ENCODE data around the gene EBF3.

DNA sequence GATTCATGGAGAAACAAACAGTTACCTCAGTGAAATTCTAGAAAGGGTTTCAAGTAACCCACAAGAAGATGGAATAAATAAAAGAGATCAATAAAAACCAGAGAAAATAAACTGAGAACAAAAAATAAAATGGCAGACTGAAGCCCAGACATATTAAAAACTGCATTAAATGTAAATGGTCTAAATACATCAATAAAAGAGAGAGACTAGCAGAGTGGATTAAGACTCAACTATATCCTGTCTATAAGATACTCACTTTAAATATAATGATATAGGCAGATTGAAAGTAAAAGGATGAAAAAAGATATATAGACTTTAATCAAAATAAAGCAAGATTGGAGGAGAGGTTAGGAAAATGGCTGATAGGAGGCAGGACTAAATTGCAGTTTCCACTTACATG lies 18.8 kb upstream of the EBF3 start:
- no peak for TF ChIP-seq EP300 (IDR thresholded peaks at IDR 0.05; ENCODE audit: borderline replicate concordance)
- TF ChIP-seq, protein P1, sequence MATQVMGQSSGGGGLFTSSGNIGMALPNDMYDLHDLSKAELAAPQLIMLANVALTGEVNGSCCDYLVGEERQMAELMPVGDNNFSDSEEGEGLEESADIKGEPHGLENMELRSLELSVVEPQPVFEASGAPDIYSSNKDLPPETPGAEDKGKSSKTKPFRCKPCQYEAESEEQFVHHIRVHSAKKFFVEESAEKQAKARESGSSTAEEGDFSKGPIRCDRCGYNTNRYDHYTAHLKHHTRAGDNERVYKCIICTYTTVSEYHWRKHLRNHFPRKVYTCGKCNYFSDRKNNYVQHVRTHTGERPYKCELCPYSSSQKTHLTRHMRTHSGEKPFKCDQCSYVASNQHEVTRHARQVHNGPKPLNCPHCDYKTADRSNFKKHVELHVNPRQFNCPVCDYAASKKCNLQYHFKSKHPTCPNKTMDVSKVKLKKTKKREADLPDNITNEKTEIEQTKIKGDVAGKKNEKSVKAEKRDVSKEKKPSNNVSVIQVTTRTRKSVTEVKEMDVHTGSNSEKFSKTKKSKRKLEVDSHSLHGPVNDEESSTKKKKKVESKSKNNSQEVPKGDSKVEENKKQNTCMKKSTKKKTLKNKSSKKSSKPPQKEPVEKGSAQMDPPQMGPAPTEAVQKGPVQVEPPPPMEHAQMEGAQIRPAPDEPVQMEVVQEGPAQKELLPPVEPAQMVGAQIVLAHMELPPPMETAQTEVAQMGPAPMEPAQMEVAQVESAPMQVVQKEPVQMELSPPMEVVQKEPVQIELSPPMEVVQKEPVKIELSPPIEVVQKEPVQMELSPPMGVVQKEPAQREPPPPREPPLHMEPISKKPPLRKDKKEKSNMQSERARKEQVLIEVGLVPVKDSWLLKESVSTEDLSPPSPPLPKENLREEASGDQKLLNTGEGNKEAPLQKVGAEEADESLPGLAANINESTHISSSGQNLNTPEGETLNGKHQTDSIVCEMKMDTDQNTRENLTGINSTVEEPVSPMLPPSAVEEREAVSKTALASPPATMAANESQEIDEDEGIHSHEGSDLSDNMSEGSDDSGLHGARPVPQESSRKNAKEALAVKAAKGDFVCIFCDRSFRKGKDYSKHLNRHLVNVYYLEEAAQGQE (IDR thresholded peaks at IDR 0.05; ENCODE audit: low read depth) = no peak
- TF ChIP-seq USF1 (IDR thresholded peaks at IDR 0.05) = no peak
- no peak for TF ChIP-seq FOXM1 (IDR thresholded peaks at IDR 0.05; ENCODE audit: borderline replicate concordance, low read depth)
- no peak for TF ChIP-seq CEBPB (IDR thresholded peaks at IDR 0.05)
- no peak for TF ChIP-seq MAX (IDR thresholded peaks at IDR 0.05)
- no peak for TF ChIP-seq TAF1 (IDR thresholded peaks at IDR 0.05; ENCODE audit: low read depth)
- no peak for TF ChIP-seq ZBTB7A (IDR thresholded peaks at IDR 0.05; ENCODE audit: low read depth)

All from Ishikawa (cell line).